ENCODE measurements around the gene GPT2. TPM values are rescaled to one million over a fixed set of nuclear protein-coding genes. Genes with fewer than 3 reads are reported as not detected.

GPT2 gene
- total and polyA plus RNA-seq, 2 experiments from 2014 or later: 41.0 to 51.3 TPM

DNA sequence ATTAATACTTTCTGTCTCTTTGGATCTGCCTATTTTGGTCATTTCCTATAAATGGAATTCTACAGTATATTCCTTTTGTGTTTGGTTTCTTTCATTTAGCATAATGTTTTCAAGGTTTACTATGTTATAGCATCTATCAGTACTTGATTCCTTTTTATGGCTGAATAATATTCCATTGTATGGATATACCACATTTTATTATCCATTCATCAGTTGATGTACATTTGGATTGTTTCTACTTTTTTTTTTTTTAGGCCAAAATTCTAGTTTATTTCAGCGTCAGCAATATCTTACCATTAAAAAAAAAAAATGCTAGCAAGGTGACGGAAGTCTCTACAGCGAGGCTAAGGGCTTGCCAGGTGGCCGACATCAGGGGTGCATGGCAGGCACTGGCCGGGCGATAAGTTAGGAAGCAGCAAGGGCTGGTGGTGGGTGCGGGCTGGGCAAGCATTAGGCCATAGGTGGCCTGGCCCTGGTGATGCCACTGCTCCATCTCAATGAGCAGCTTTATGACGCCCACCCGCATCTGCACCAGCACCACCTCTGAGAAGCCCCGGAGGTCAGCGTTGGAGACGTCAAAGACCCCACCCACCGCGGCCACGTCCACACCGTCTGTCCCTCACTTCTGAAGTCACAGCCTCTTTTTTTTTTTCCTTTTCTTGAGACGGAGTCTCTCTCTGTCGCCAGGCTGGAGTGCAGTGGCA, 41.8 kb upstream of the GPT2 start:
- Histone ChIP-seq H3K36me3 (replicated peaks; ENCODE audit: insufficient read depth, low read depth) (no peaks in the 10 kb centered on the region), H3K9me2 (replicated peaks; ENCODE audit: insufficient read depth) (no peaks in the 10 kb centered on the region), H3K4me1 (ENCODE audit: insufficient read depth) (no peaks in the 10 kb centered on the region), H2AFZ (no peak overlapping the region), H4K20me1 (ENCODE audit: insufficient read depth, poor library complexity, severe bottlenecking) (no peaks in the 10 kb centered on the region), H3K9me3 (ENCODE audit: low read depth) (no peaks in the 10 kb centered on the region), H3K27me3 (no peaks in the 10 kb centered on the region), H3K4me3 (no peak overlapping the region), H3K4me2 (no peak overlapping the region), H3K27ac (no peak overlapping the region), H3K79me2 (no peaks in the 10 kb centered on the region)
- whole genome bisulfite sequencing (ENCODE audit: low lambda C conversion rate, missing lambda C conversion rate): 96% methylated on average over 18 of the region's 18 CpGs
- TF ChIP-seq EZH2phosphoT487 (IDR thresholded peaks at IDR 0.05; ENCODE audit: low read depth, severe bottlenecking, unreplicated experiment): no peak
- TF ChIP-seq, protein P1, sequence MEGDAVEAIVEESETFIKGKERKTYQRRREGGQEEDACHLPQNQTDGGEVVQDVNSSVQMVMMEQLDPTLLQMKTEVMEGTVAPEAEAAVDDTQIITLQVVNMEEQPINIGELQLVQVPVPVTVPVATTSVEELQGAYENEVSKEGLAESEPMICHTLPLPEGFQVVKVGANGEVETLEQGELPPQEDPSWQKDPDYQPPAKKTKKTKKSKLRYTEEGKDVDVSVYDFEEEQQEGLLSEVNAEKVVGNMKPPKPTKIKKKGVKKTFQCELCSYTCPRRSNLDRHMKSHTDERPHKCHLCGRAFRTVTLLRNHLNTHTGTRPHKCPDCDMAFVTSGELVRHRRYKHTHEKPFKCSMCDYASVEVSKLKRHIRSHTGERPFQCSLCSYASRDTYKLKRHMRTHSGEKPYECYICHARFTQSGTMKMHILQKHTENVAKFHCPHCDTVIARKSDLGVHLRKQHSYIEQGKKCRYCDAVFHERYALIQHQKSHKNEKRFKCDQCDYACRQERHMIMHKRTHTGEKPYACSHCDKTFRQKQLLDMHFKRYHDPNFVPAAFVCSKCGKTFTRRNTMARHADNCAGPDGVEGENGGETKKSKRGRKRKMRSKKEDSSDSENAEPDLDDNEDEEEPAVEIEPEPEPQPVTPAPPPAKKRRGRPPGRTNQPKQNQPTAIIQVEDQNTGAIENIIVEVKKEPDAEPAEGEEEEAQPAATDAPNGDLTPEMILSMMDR (IDR thresholded peaks at IDR 0.05; ENCODE audit: poor library complexity): no peak
- no peak for TF ChIP-seq EZH2 (IDR thresholded peaks at IDR 0.05; ENCODE audit: borderline replicate concordance)
- DNase-seq (ENCODE audit: low spot score): no peak

DNA sequence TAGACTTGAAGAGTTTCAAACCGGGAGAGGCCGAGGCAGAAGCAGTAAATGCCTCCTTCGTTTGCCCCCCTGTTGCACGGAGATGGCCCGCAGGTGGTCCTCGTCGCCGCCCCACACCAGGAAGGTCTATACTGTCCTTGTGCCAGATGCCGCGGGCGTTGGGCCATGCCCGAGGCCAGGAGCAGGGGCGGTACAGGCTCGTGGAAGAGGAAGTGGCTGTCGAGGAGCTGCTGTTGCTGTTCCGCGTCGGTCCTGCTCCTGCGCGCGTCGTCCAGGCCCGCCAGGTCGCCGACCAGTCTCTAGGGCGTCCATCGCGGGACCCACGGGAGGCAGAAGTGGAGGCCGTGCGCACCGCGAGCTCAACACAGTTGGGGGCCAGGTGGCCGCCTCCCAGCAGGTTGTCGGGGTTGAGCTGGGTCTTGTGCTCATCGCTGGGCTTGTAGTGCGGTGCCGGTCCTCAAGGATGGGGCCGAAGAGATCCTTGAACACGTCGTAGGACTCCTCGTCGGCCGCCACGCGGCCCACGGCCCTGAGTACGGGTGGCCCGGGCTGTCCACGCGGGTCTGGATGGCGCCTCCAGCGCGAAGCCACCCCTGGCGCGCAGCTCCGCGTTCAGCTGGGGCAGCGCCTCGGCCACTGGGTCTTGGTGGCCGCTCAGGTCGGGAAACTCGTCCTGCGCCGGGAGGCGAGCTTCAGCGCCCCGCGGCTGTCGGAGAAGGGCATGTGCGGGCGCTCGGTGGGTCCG, 40.1 kb upstream of the GPT2 start:
- no peak overlapping the region for H3K4me2 ChIP-seq
- no peak overlapping the region for H3K4me3 ChIP-seq
- H2AFZ ChIP-seq: no peak overlapping the region
- H3K79me2 ChIP-seq: no peaks in the 10 kb centered on the region
- H3K4me1 ChIP-seq (ENCODE audit: insufficient read depth): no peaks in the 10 kb centered on the region
- H3K9me2 ChIP-seq (replicated peaks; ENCODE audit: insufficient read depth): no peaks in the 10 kb centered on the region
- H3K36me3 ChIP-seq (replicated peaks; ENCODE audit: insufficient read depth, low read depth): no peaks in the 10 kb centered on the region
- H3K27me3 ChIP-seq: no peaks in the 10 kb centered on the region
- 97% methylated on average over 57 of the region's 74 CpGs for WGBS (ENCODE audit: low lambda C conversion rate, missing lambda C conversion rate)
- no peak overlapping the region for H3K27ac ChIP-seq
- DNase-seq (ENCODE audit: low spot score): no peak
- TF ChIP-seq EZH2 (IDR thresholded peaks at IDR 0.05; ENCODE audit: borderline replicate concordance): no peak
- TF ChIP-seq, protein P1 (IDR thresholded peaks at IDR 0.05; ENCODE audit: poor library complexity): no peak
- no peak for TF ChIP-seq EZH2phosphoT487 (IDR thresholded peaks at IDR 0.05; ENCODE audit: low read depth, severe bottlenecking, unreplicated experiment)
- H3K9me3 ChIP-seq (ENCODE audit: low read depth): no peaks in the 10 kb centered on the region
- H4K20me1 ChIP-seq (ENCODE audit: insufficient read depth, poor library complexity, severe bottlenecking): no peaks in the 10 kb centered on the region

DNA sequence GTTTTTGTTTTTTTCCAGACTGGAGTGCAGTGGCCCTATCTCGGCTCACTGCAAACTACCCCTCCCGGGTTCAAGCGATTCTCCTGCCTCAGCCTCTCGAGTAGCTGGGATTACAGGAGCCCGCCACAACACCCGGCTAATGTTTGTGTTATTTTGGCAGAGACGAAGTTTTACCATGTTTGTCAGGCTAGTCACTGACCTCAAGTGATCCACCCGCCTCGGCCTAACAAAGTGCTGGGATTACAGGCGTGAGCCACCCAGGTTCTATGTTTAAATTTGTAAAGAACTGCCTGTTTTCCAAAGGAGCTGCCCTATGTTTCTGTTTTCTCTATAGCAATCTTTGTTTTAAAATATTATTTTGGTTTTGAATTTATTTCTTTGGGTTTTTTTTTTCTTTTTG, 39.4 kb upstream of the GPT2 start:
- Histone ChIP-seq H3K79me2 (no peaks in the 10 kb centered on the region), H3K4me1 (ENCODE audit: insufficient read depth) (no peaks in the 10 kb centered on the region), H3K36me3 (replicated peaks; ENCODE audit: insufficient read depth, low read depth) (no peaks in the 10 kb centered on the region), H3K27ac (no peak overlapping the region), H2AFZ (no peak overlapping the region), H4K20me1 (ENCODE audit: insufficient read depth, poor library complexity, severe bottlenecking) (no peaks in the 10 kb centered on the region), H3K27me3 (no peaks in the 10 kb centered on the region), H3K4me3 (no peak overlapping the region), H3K4me2 (no peak overlapping the region), H3K9me3 (ENCODE audit: low read depth) (no peaks in the 10 kb centered on the region), H3K9me2 (replicated peaks; ENCODE audit: insufficient read depth) (no peaks in the 10 kb centered on the region)
- 85% methylated on average over 10 of the region's 10 CpGs for WGBS (ENCODE audit: low lambda C conversion rate, missing lambda C conversion rate)
- no peak for DNase-seq (ENCODE audit: low spot score)
- TF ChIP-seq EZH2 (IDR thresholded peaks at IDR 0.05; ENCODE audit: borderline replicate concordance) (no peak), EZH2phosphoT487 (IDR thresholded peaks at IDR 0.05; ENCODE audit: low read depth, severe bottlenecking, unreplicated experiment) (no peak)
- TF ChIP-seq, protein P1 (IDR thresholded peaks at IDR 0.05; ENCODE audit: poor library complexity): no peak

Measured in hepatocyte (in vitro differentiated cells).